GM12873 (cell line): ENCODE measurements around the gene NME3.

Experiments
- CTCF ChIP-seq: IDR thresholded peaks from 2 replicates; pipeline ENCODE4 v1.5.1; 2012; ENCODE audit warnings: low read depth, mild to moderate bottlenecking, moderate library complexity, low read length, control low read depth; ENCODE audit not compliant: insufficient read depth; ENCODE audit errors: missing control alignments

Gene NME3

GRCh38 chr16:1749152-1750117 lies 21.9 kb downstream of the NME3 start:
- TF ChIP-seq CTCF = no peak

DNA sequence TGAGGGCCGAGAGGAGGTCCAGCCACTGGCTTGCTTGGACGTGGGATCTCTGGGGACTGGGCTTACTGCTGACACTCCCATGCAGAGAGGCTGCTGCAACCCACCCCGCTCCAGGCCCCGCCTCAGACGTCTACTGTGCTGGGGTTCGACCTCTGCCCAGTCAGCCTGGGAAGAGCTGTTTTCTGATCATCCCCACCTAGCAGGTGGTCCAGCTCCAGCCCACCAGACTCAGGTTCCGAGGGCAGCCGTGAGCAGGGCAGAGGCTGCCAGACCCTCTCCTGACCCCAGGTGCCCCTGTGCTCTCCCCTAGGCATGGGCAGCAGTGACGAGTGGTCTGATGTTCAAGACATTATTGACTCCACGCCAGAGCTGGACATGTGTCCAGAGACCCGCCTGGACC lies 23.4 kb downstream of the NME3 start:
- no peak for TF ChIP-seq CTCF

DNA sequence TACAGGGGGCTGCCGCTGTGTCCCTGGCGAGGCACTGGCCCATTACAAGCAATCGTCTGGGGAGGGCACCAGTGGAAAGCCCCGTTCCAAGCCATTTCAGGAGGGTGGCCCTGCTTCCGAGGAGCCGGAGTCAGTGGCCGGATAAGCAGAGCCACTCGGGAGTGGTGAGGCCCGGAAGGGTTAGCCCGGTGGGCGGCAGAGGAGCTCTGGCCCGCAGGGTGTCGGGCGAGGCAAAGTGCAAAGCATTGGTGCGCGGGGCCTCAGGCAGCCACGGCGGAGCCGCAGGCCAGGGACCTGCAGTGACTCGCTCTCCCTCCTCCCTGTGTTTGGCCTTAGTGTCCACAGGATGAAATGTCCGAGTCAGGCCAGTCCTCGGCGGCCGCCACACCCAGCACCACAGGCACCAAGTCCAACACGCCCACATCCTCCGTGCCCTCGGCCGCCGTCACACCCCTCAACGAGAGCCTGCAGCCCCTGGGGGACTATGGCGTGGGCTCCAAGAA lies 24.6 kb downstream of the NME3 start:
- no peak for TF ChIP-seq CTCF

DNA sequence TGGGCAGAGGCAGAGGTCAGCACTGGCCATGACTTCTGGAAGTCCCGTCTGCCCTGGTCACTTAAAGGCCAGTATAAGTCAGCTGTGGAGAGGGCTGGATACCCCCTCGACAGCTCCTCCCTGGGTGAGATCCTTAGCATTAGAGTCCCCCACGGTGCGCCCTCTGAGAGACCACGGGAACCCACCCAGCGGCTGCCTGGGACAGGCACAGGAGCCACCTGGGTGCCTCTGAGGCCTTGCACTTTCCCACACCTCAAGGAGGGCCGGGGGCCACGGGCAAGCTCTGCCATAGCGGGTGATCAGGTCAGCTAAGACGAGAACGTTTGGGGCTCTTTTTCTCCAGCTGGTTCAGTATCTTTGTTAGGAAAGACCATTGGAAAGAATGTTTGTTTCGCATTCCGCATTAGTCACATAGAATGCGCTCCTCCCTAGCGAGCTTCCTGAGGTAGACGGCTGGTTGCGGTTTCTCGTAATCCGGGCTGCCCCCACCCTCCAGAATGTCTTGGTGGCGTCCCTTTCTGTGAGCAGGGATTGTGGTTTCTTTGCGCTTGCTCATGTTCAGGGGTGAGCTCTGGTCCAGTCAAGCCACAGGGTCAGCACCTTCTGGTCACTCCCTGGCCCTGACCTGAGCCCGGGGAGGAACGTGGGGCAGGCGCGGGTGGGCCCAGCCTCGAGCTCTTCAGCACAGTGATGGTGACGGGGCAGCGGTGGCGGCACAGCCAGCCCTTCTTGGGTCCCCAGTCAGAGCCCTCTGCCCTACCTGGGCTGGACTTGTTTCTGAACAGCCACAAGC lies 25.2 kb downstream of the NME3 start:
- no peak for TF ChIP-seq CTCF

GRCh38 chr16:1745181-1745899 lies 26.0 kb downstream of the NME3 start:
- TF ChIP-seq CTCF = no peak

- no peak for TF ChIP-seq CTCF
Observed at GRCh38 chr16:1744338-1744840, 27.0 kb downstream of the NME3 start.
